Thyroid gland (tissue), 4 donors: Measurements from ENCODE around the gene TM2D3. TPM values are rescaled to one million over a fixed set of nuclear protein-coding genes. Genes with fewer than 3 reads are reported as not detected.

Source experiments
- DNase-seq, 2 donors: peaks; one replicate each; pipeline ENCODE4 v3.0.0-alpha.2; 2019
- H3K27ac ChIP-seq, 3 donors: fragments of 200-600 bp; sonication (generic); 1 replicate in 2 of 3; 2 replicates in 1 of 3; pipeline ENCODE4 v1.5.1; 2016 to 2019; ENCODE audit warnings: mild to moderate bottlenecking in 1 of 3, moderate library complexity in 1 of 3
- H3K27me3 ChIP-seq: fragments of 200-600 bp; sonication (generic); one replicate; pipeline ENCODE4 v1.5.1; 2019
- H3K36me3 ChIP-seq, 2 donors: fragments of 200-600 bp; sonication (generic); one replicate each; pipeline ENCODE4 v1.5.1; 2016 to 2019
- H3K4me1 ChIP-seq, 2 donors: fragments of 200-600 bp; sonication (generic); one replicate each; pipeline ENCODE4 v1.5.1; 2017 to 2019
- H3K4me3 ChIP-seq, 3 donors: fragments of 200-600 bp; sonication (generic); replicated peaks in 1 of 3; 1 replicate in 2 of 3; 2 replicates in 1 of 3; pipeline ENCODE4 v1.5.1; 2016; ENCODE audit warnings: mild to moderate bottlenecking in 1 of 3
- H3K9me3 ChIP-seq: fragments of 200-600 bp; sonication (generic); one replicate; pipeline ENCODE4 v1.5.1; 2017
- CTCF ChIP-seq, 6 experiments: fragments of 200-600 bp in 3 of 6; fragments of 450-650 bp in 3 of 6; sonication (generic) in 3 of 6; IDR thresholded peaks; one replicate each; pipeline ENCODE4 v1.5.1; 2016 to 2019; ENCODE audit warnings: antibody characterized with exemption in 6 of 6, mild to moderate bottlenecking in 2 of 6, inconsistent platforms in 1 of 6, moderate library complexity in 1 of 6
- POLR2A ChIP-seq, 2 donors: fragments of 450-650 bp; IDR thresholded peaks; one replicate each; pipeline ENCODE4 v1.6.1; 2017; ENCODE audit warnings: antibody characterized with exemption in 2 of 2, mild to moderate bottlenecking in 2 of 2, moderate library complexity in 1 of 2
- WGBS, 2 donors: methylation state at CpG; one replicate each; pipeline ENCODE4 v1.1.5; 2017; 5-methylcytosine and 5-hydroxymethylcytosine counted together
- intact Hi-C: fragments of 100-400 bp; cut with DNase I; formaldehyde crosslinking; loops from one replicate; pipeline ENCODE4 v1.15.1; 2023
- total RNA-seq, 4 donors: library from RNA; depleted of rRNA; stranded (reverse); fragments of >200 nt; gene quantifications; one replicate each; pipeline ENCODE4 v1.2.3, GENCODE V29; 2016

Gene TM2D3
- total RNA-seq, 4 donors from 2014 or later: 54.8 to 92.5 (median 71.5) TPM

GRCh38 chr15:101669744-101670143, 17.6 kb upstream of the TM2D3 start:
- intact Hi-C loops: no loop called here
- Histone ChIP-seq H3K4me3 (no peak overlapping the region), H3K4me1 (no peaks in the 10 kb centered on the region), H3K36me3 (peaks cover 15 to 31% of the 10 kb centered on the region in 2 donors), H3K27me3 (no peaks in the 10 kb centered on the region), H3K9me3 (no peaks in the 10 kb centered on the region), H3K27ac (no peak overlapping the region)
- TF ChIP-seq CTCF (IDR thresholded peaks at IDR 0.05) (no peak), POLR2A (IDR thresholded peaks at IDR 0.05) (no peak)
- WGBS, 2 donors: 96 to 99% methylated on average over 3 of the region's 3 CpGs
- DNase-seq: no peak

- Histone ChIP-seq H3K36me3 (peaks cover 9 to 14% of the 10 kb centered on the region in 2 donors), H3K27ac (no peak overlapping the region), H3K9me3 (no peaks in the 10 kb centered on the region), H3K4me3 (no peak overlapping the region), H3K4me1 (no peaks in the 10 kb centered on the region), H3K27me3 (no peaks in the 10 kb centered on the region)
- TF ChIP-seq CTCF (IDR thresholded peaks at IDR 0.05) (no peak), POLR2A (IDR thresholded peaks at IDR 0.05) (no peak)
- intact Hi-C loops: no loop called here
- no peak for DNase-seq
- WGBS, 2 donors: 88 to 89% methylated on average over 1 of the region's 1 CpG
These were observed 15.7 kb upstream of the TM2D3 start for GRCh38 chr15:101667881-101668280.

GRCh38 chr15:101664303-101664913, 12.2 kb upstream of the TM2D3 start:
- intact Hi-C loops: no loop called here
- WGBS, 2 donors: 82 to 85% methylated on average over 9 of the region's 9 CpGs

GRCh38 chr15:101662203-101662602, 10.0 kb upstream of the TM2D3 start:
- no peak for DNase-seq
- H3K9me3 ChIP-seq: no peaks in the 10 kb centered on the region
- no peaks in the 10 kb centered on the region for H3K36me3 ChIP-seq
- TF ChIP-seq POLR2A (IDR thresholded peaks at IDR 0.05) (no peak), CTCF (IDR thresholded peaks at IDR 0.05) (no peak)
- intact Hi-C loops: no loop called here
- H3K27ac ChIP-seq: no peak overlapping the region
- WGBS, 2 donors: 95 to 97% methylated on average over 1 of the region's 1 CpG
- no peaks in the 10 kb centered on the region for H3K27me3 ChIP-seq
- H3K4me3 ChIP-seq: no peak overlapping the region
- peaks cover 12% of the 10 kb centered on the region in 2 donors for H3K4me1 ChIP-seq

More at GRCh38 chr15:101664303-101664913, 12.2 kb upstream of the TM2D3 start:
- Histone ChIP-seq H3K27ac (no peak overlapping the region), H3K27me3 (no peaks in the 10 kb centered on the region), H3K36me3 (no peaks in the 10 kb centered on the region), H3K4me1 (no peaks in the 10 kb centered on the region), H3K9me3 (no peaks in the 10 kb centered on the region), H3K4me3 (no peak overlapping the region)
- TF ChIP-seq CTCF (IDR thresholded peaks at IDR 0.05): no peak
- no peak for TF ChIP-seq POLR2A (IDR thresholded peaks at IDR 0.05)
- DNase-seq: no peak

GRCh38 chr15:101660005-101660404, 7.8 kb upstream of the TM2D3 start:
- TF ChIP-seq POLR2A (IDR thresholded peaks at IDR 0.05): no peak
- no peak for TF ChIP-seq CTCF (IDR thresholded peaks at IDR 0.05)
- 93% methylated on average over 2 of the region's 2 CpGs for WGBS, 2 donors
- Histone ChIP-seq H3K27ac (no peak overlapping the region), H3K36me3 (no peaks in the 10 kb centered on the region), H3K4me1 (peaks cover 14 to 15% of the 10 kb centered on the region in 2 donors), H3K27me3 (no peaks in the 10 kb centered on the region), H3K4me3 (no peak overlapping the region), H3K9me3 (no peaks in the 10 kb centered on the region)
- no peak for DNase-seq
- intact Hi-C loops: no loop called here
